HepG2 (cell line): ENCODE measurements around the gene CHKA. TPM values are rescaled to one million over a fixed set of nuclear protein-coding genes. Genes with fewer than 3 reads are reported as not detected.

Experiments
- CCDC6 ChIP-seq: sonication (generic); formaldehyde crosslinking; IDR thresholded peaks from 2 replicates; pipeline ENCODE4 v1.8.1; 2022; ENCODE audit warnings: mild to moderate bottlenecking, missing genetic modification reagents, moderate library complexity
- CHCHD3 ChIP-seq: sonication (generic); formaldehyde crosslinking; IDR thresholded peaks from 2 replicates; pipeline ENCODE4 v1.8.0; 2022; ENCODE audit warnings: mild to moderate bottlenecking, missing genetic modification reagents, moderate library complexity
- FOSL2 ChIP-seq: sonication (generic); formaldehyde crosslinking; IDR thresholded peaks from 2 replicates; pipeline ENCODE4 v1.4.0; 2020; ENCODE audit warnings: missing genetic modification reagents
- FOXC1 ChIP-seq: sonication (generic); formaldehyde crosslinking; IDR thresholded peaks from 2 replicates; pipeline ENCODE4 v1.8.0; 2022; ENCODE audit warnings: mild to moderate bottlenecking, missing genetic modification reagents, borderline replicate concordance
- HNRNPH1 ChIP-seq: fragments of 200-400 bp; formaldehyde crosslinking; optimal IDR thresholded peaks from 2 replicates; pipeline ENCODE3; 2017; ENCODE audit warnings: mild to moderate bottlenecking, low read depth, low read length
- HOXA5 ChIP-seq: sonication (generic); formaldehyde crosslinking; IDR thresholded peaks from 2 replicates; pipeline ENCODE4 v1.4.0; 2020; ENCODE audit warnings: missing genetic modification reagents
- MBD4 ChIP-seq: IDR thresholded peaks from 2 replicates; pipeline ENCODE4 v1.6.1; 2012; ENCODE audit warnings: low read length, inconsistent platforms, borderline replicate concordance
- NFE2L1 ChIP-seq: sonication (generic); formaldehyde crosslinking; IDR thresholded peaks from 2 replicates; pipeline ENCODE4 v1.4.0; 2020; ENCODE audit warnings: missing genetic modification reagents, mild to moderate bottlenecking, borderline replicate concordance
- NKX3-1 ChIP-seq: sonication (generic); formaldehyde crosslinking; IDR thresholded peaks from 2 replicates; pipeline ENCODE4 v1.5.0; 2020; ENCODE audit warnings: missing genetic modification reagents
- RBFOX2 ChIP-seq: fragments of 200-400 bp; formaldehyde crosslinking; IDR thresholded peaks from 2 replicates; pipeline ENCODE4 v1.6.1; 2017; ENCODE audit warnings: low read depth, mild to moderate bottlenecking, low read length
- SOX6 ChIP-seq, 2 experiments: fragments of 450-650 bp in 1 of 2; sonication (generic) in 1 of 2; formaldehyde crosslinking in 1 of 2; IDR thresholded peaks; 2 replicates each; pipeline versions ENCODE4 v1.4.0 to v1.6.1; 2017 to 2020; ENCODE audit warnings: antibody characterized with exemption in 1 of 2, mild to moderate bottlenecking in 1 of 2, missing genetic modification reagents in 1 of 2
- ZBTB42 ChIP-seq: sonication (generic); formaldehyde crosslinking; IDR thresholded peaks from 2 replicates; pipeline ENCODE4 v1.5.0; 2020; ENCODE audit warnings: mild to moderate bottlenecking, missing genetic modification reagents
- ZNF275 ChIP-seq: sonication (generic); formaldehyde crosslinking; IDR thresholded peaks from 2 replicates; pipeline ENCODE4 v1.8.0; 2022; ENCODE audit warnings: missing genetic modification reagents, mild to moderate bottlenecking, inconsistent platforms, borderline replicate concordance
- ZNF333 ChIP-seq: sonication (generic); formaldehyde crosslinking; IDR thresholded peaks from 2 replicates; pipeline ENCODE4 v1.4.0; 2020; ENCODE audit warnings: mild to moderate bottlenecking, missing genetic modification reagents, borderline replicate concordance
- ZNF430 ChIP-seq: sonication (generic); formaldehyde crosslinking; IDR thresholded peaks from 2 replicates; pipeline ENCODE4 v1.9.0; 2021; ENCODE audit warnings: mild to moderate bottlenecking, missing genetic modification reagents
- ZNF569 ChIP-seq: sonication (generic); formaldehyde crosslinking; IDR thresholded peaks from 2 replicates; pipeline ENCODE4 v1.5.0; 2020; ENCODE audit warnings: mild to moderate bottlenecking, missing genetic modification reagents, moderate library complexity, borderline replicate concordance
- polyA plus RNA-seq, 8 experiments: library from polyadenylated mRNA; depleted of rRNA in 3 of 8; stranded (reverse) in 7 of 8; unstranded in 1 of 8; fragments of >200 nt; fragmentation: Illumina TruSeq in 4 of 8; extraction: Trizol in 4 of 8; gene quantifications; 2 replicates each; pipeline versions ENCODE4 v1.2.1 to v1.2.3, GENCODE V29; 2011 to 2016; ENCODE audit warnings: low read depth in 4 of 8, missing spikeins in 1 of 8, mixed read lengths in 1 of 8; ENCODE audit not compliant: insufficient read depth in 1 of 8
- total RNA-seq, 5 experiments: library from RNA; depleted of rRNA; stranded (reverse); fragments of >200 nt; fragmentation: Illumina TruSeq; extraction: Trizol; gene quantifications; 2 replicates each; pipeline ENCODE4 v1.2.3, GENCODE V29; 2016; ENCODE audit warnings: low read depth in 1 of 5
- TF ChIP-seq, protein P1 (sequence below): sonication (generic); formaldehyde crosslinking; IDR thresholded peaks from 2 replicates; pipeline ENCODE4 v1.5.0; 2020; ENCODE audit warnings: missing genetic modification reagents, mild to moderate bottlenecking, borderline replicate concordance
- TF ChIP-seq, protein P2 (sequence below): sonication (generic); formaldehyde crosslinking; conservative IDR thresholded peaks from 2 replicates; pipeline ENCODE4 v1.5.0; 2020; ENCODE audit warnings: missing genetic modification reagents
- TF ChIP-seq, protein P3 (sequence below): sonication (generic); formaldehyde crosslinking; IDR thresholded peaks from 2 replicates; pipeline ENCODE4 v1.4.0; 2020; ENCODE audit warnings: mild to moderate bottlenecking, missing genetic modification reagents, borderline replicate concordance

Gene CHKA
- total and polyA plus RNA-seq, 2 of the 13 experiments (the other 11 are each of a cell fraction or from before 2014, with no cell fraction given): 71.6 to 92.7 TPM

DNA sequence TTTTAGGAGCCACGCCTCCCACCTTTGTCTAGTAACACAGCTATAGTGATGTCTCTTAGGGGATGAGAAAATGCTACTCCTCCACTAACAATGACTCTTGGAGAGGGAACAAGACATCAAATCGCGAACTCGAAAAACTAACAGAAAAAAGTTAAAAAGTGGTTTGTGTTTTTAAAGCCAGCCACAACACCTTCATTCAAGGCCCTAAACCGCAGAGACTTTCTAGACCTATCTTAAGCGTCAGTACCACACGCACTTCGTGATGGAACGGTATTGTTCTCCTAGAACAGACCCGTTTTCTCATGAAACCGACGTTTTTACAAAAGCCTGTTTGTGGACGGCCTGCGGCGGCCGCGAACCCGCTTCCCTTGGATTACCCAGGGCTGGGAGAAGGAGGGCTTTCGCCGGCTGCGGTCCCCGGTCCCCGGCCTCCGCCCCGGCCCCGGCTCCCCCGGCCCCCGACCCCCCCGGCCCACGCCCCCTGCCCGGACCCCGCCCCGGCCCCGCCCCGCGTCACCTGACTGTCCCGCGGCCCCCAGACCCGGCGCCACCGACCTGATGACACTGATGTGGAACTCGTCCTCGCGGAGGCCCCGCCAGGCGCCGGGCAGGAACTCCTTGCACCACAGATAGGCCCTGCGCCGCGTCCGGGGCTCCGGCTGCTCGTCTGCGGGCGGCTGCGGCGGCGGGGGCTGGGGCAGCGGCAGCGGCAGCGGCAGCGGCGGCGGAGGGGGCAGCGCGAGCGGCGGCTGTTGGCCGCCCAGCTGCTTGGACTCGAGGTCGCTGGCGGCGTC, 718 bp downstream of the CHKA start (continued):
- no peak for TF ChIP-seq CHCHD3 (CRISPR knock-in tag)
- TF ChIP-seq, protein P1, sequence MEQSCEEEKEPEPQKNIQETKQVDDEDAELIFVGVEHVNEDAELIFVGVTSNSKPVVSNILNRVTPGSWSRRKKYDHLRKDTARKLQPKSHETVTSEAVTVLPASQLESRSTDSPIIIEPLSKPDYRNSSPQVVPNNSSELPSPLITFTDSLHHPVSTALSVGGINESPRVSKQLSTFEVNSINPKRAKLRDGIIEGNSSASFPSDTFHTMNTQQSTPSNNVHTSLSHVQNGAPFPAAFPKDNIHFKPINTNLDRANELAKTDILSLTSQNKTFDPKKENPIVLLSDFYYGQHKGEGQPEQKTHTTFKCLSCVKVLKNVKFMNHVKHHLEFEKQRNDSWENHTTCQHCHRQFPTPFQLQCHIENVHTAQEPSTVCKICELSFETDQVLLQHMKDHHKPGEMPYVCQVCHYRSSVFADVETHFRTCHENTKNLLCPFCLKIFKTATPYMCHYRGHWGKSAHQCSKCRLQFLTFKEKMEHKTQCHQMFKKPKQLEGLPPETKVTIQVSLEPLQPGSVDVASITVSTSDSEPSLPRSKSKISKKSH: no peak
- TF ChIP-seq ZNF333 (CRISPR knock-in tag): no peak
- TF ChIP-seq MBD4: no peak
- no peak for TF ChIP-seq ZNF275 (CRISPR knock-in tag)
- TF ChIP-seq CCDC6 (CRISPR knock-in tag): no peak
- no peak for TF ChIP-seq SOX6 (IDR thresholded peaks at IDR 0.05)
- TF ChIP-seq SOX6 (CRISPR knock-in tag; IDR thresholded peaks at IDR 0.05): no peak
- peak; percentile 41 for TF ChIP-seq RBFOX2
- TF ChIP-seq HNRNPH1: no peak
- no peak for TF ChIP-seq ZNF569 (CRISPR knock-in tag)
- TF ChIP-seq FOSL2: no peak
- TF ChIP-seq ZNF430 (CRISPR knock-in tag): no peak
- TF ChIP-seq ZBTB42 (CRISPR knock-in tag): no peak
- TF ChIP-seq, protein P2, sequence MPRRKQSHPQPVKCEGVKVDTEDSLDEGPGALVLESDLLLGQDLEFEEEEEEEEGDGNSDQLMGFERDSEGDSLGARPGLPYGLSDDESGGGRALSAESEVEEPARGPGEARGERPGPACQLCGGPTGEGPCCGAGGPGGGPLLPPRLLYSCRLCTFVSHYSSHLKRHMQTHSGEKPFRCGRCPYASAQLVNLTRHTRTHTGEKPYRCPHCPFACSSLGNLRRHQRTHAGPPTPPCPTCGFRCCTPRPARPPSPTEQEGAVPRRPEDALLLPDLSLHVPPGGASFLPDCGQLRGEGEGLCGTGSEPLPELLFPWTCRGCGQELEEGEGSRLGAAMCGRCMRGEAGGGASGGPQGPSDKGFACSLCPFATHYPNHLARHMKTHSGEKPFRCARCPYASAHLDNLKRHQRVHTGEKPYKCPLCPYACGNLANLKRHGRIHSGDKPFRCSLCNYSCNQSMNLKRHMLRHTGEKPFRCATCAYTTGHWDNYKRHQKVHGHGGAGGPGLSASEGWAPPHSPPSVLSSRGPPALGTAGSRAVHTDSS (CRISPR knock-in tag): no peak
- TF ChIP-seq, protein P3, sequence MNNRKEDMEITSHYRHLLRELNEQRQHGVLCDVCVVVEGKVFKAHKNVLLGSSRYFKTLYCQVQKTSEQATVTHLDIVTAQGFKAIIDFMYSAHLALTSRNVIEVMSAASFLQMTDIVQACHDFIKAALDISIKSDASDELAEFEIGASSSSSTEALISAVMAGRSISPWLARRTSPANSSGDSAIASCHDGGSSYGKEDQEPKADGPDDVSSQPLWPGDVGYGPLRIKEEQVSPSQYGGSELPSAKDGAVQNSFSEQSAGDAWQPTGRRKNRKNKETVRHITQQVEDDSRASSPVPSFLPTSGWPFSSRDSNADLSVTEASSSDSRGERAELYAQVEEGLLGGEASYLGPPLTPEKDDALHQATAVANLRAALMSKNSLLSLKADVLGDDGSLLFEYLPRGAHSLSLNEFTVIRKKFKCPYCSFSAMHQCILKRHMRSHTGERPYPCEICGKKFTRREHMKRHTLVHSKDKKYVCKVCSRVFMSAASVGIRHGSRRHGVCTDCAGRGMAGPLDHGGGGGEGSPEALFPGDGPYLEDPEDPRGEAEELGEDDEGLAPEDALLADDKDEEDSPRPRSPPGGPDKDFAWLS (CRISPR knock-in tag): no peak
- TF ChIP-seq NFE2L1 (CRISPR knock-in tag): no peak
- TF ChIP-seq NKX3-1 (CRISPR knock-in tag): peak; percentile 13; the same call in 1 of the 2 replicates
- TF ChIP-seq FOXC1 (CRISPR knock-in tag): peak; percentile 23; the same call in 1 of the 2 replicates
- 0 out of 2 replicates have a peak, but pooled peaks have one; percentile 29 for TF ChIP-seq HOXA5 (CRISPR knock-in tag)
